ENCODE data around the gene KCTD7. TPM values are rescaled to one million over a fixed set of nuclear protein-coding genes. Genes with fewer than 3 reads are reported as not detected.

The KCTD7 gene
- total RNA-seq, 4 donors from 2014 or later: 17.4 to 19.3 (median 18.1) TPM

DNA sequence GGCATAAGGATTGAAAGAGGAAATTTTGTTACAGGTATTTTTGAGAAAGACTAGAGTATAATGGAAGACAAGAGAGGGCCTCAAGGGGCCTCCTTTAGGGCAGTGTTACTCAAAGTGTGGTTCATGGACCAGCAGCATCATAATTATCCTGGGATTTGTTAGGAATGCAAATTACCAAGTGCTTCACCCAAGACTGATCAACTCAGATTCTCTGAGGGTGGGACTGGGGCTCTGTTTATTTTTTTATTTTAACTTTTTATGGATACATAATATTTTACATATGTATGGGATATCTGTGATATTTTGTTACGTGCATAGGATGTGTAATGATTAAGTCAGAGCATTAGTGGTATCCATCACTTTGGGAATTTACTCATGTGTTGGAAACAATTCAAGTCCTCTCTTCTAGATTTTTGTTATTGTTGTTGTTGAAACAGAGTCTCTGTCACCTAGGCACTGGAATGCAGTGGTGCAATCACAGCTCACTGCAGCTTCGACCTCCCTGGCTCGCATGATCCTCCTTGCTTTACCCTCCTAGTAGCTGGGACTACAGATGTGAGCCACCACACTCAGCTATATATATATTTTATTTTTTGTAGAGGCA is 2.2 kb upstream of the KCTD7 start:
- Histone ChIP-seq H3K27ac (no peak overlapping the region), H3K36me3 (no peaks in the 10 kb centered on the region), H3K9me3 (no peaks in the 10 kb centered on the region), H3K4me3 (replicated peaks in 1 of 3) (no peak overlapping the region), H3K4me1 (peaks cover 4 to 12% of the 10 kb centered on the region in 2 donors), H3K27me3 (no peaks in the 10 kb centered on the region)
- WGBS, 2 donors: 66 to 71% methylated on average over 3 of the region's 3 CpGs
- TF ChIP-seq POLR2A (IDR thresholded peaks at IDR 0.05): no peak
- peak in 1 of 2 donors; percentile 12 for DNase-seq
- intact Hi-C loops (cut with DNase I): no loop called here

- Histone ChIP-seq H3K4me1 (peaks cover 4 to 12% of the 10 kb centered on the region in 2 donors), H3K27ac (no peak overlapping the region), H3K27me3 (no peaks in the 10 kb centered on the region), H3K4me3 (replicated peaks in 1 of 3) (no peak overlapping the region), H3K36me3 (no peaks in the 10 kb centered on the region), H3K9me3 (no peaks in the 10 kb centered on the region)
- TF ChIP-seq POLR2A (IDR thresholded peaks at IDR 0.05): no peak
- TF ChIP-seq, protein P1, sequence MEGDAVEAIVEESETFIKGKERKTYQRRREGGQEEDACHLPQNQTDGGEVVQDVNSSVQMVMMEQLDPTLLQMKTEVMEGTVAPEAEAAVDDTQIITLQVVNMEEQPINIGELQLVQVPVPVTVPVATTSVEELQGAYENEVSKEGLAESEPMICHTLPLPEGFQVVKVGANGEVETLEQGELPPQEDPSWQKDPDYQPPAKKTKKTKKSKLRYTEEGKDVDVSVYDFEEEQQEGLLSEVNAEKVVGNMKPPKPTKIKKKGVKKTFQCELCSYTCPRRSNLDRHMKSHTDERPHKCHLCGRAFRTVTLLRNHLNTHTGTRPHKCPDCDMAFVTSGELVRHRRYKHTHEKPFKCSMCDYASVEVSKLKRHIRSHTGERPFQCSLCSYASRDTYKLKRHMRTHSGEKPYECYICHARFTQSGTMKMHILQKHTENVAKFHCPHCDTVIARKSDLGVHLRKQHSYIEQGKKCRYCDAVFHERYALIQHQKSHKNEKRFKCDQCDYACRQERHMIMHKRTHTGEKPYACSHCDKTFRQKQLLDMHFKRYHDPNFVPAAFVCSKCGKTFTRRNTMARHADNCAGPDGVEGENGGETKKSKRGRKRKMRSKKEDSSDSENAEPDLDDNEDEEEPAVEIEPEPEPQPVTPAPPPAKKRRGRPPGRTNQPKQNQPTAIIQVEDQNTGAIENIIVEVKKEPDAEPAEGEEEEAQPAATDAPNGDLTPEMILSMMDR (IDR thresholded peaks at IDR 0.05): no peak
- WGBS, 2 donors: 53 to 69% methylated on average over 10 of the region's 10 CpGs
- DNase-seq: no peak
- intact Hi-C loops (cut with DNase I): no loop called here
These were observed 1.5 kb upstream of the KCTD7 start for GRCh38 chr7:66627151-66627681.

DNA sequence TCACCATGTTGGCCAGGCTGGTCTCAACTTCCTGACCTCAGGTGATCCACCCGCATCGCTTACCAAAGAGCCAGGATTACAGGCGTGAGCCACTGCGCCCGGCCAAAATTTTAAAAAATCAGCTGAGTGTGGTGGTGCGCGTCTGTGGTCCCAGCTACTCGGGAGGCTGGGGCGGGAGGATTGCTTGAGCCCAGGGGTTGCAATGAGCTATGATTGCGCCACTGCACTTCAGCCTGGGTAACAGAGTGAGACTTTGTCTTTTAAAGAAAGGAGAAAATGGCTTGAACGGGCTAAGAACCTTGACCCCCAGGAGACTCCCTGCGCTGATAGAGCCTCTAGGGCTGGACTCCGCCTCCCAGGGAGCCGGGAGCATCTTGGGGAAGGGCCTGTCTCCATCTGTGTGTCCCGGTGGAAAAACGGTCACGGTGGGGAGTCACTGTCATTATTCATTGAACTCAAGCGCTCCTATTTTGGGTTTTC is 760 bp upstream of the KCTD7 start:
- Histone ChIP-seq H3K27me3 (no peaks in the 10 kb centered on the region), H3K9me3 (no peaks in the 10 kb centered on the region), H3K36me3 (no peaks in the 10 kb centered on the region), H3K4me3 (replicated peaks in 1 of 3) (peak overlapping the region; percentile 22 to 96 (median 75)), H3K4me1 (peaks cover 4 to 12% of the 10 kb centered on the region in 2 donors), H3K27ac (peak overlapping the region; percentile 86 to 97 (median 96))
- intact Hi-C loops (cut with DNase I): no loop called here
- TF ChIP-seq, protein P1 (IDR thresholded peaks at IDR 0.05): no peak
- no peak for TF ChIP-seq POLR2A (IDR thresholded peaks at IDR 0.05)
- WGBS, 2 donors: 2 to 7% methylated on average over 14 to 15 of the region's 18 CpGs
- DNase-seq: no peak

DNA sequence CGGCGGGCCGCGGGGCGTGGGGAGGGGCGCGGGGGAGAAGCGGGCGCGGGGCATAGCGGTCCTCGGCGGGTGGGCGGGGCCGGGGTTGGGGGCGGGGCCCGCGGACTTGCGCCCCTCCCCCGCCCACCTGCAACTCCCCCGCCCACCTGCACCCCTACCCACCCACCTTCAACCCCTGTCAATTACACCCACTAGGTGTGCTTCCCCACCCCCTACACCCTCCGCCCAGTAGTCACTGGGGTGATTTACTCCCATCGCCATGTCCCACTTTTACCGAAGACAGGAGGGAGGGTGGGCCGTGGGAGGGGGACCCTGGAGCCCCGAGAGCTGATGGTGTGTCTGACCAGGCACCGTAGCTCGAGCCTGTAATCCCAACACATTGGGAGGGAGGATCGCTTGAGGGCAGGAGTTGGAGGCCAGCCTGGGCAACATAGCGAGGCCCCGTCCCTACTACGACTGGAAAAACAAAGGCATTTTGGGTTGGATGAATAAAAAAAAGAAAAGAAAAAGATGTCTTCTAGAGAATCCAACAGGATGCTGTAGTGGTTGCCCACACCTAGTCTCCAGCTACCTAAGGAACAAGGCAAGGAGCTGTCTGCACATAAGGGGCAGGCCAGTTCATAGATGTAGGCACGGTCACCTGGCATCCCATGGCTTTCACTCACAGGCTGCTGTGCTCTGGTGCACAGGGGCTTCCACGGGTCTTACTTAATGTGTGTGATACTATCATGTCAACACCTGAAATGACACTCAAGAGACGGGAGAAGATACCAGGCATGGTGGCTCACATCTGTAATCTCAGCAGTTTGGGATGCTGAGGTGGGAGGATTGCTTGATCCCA is 761 bp downstream of the KCTD7 start:
- no peak for TF ChIP-seq POLR2A (IDR thresholded peaks at IDR 0.05)
- TF ChIP-seq, protein P1 (IDR thresholded peaks at IDR 0.05): no peak
- Histone ChIP-seq H3K36me3 (peaks cover 0 to 5% of the 10 kb centered on the region in 2 donors), H3K4me3 (replicated peaks in 1 of 3) (peak overlapping the region in 2 of 3 donors; percentile 46 to 75), H3K9me3 (no peaks in the 10 kb centered on the region), H3K27me3 (no peaks in the 10 kb centered on the region), H3K4me1 (peaks cover 4 to 12% of the 10 kb centered on the region in 2 donors), H3K27ac (peak overlapping the region; percentile 80 to 97 (median 93))
- WGBS, 2 donors: 33 to 36% methylated on average over 13 of the region's 35 CpGs
- intact Hi-C loops (cut with DNase I): no loop called here
- peak; percentile 7 to 9 for DNase-seq

- H3K27ac ChIP-seq: no peak overlapping the region
- TF ChIP-seq POLR2A (IDR thresholded peaks at IDR 0.05): no peak
- TF ChIP-seq, protein P1 (IDR thresholded peaks at IDR 0.05): no peak
- no peaks in the 10 kb centered on the region for H3K9me3 ChIP-seq
- H3K27me3 ChIP-seq: no peaks in the 10 kb centered on the region
- peaks cover 4 to 12% of the 10 kb centered on the region in 2 donors for H3K4me1 ChIP-seq
- peaks cover 0 to 5% of the 10 kb centered on the region in 2 donors for H3K36me3 ChIP-seq
- WGBS, 2 donors: 95% methylated on average over 1 of the region's 1 CpG
- no peak overlapping the region for H3K4me3 ChIP-seq (replicated peaks in 1 of 3)
- no peak for DNase-seq
- intact Hi-C loops (cut with DNase I): no loop called here
These were observed 1.9 kb downstream of the KCTD7 start for GRCh38 chr7:66630531-66630930.

Data from thyroid gland (tissue), 4 donors.